HG03095 (cell line): ENCODE data around the gene UVRAG.

ENCODE experiments used
- ATAC-seq: cut with Tn5 transposase; IDR thresholded peaks from one replicate; pipeline ENCODE4 v1.9.1; 2021; ENCODE audit warnings: moderate library complexity; ENCODE audit not compliant: unreplicated experiment

The UVRAG gene

DNA sequence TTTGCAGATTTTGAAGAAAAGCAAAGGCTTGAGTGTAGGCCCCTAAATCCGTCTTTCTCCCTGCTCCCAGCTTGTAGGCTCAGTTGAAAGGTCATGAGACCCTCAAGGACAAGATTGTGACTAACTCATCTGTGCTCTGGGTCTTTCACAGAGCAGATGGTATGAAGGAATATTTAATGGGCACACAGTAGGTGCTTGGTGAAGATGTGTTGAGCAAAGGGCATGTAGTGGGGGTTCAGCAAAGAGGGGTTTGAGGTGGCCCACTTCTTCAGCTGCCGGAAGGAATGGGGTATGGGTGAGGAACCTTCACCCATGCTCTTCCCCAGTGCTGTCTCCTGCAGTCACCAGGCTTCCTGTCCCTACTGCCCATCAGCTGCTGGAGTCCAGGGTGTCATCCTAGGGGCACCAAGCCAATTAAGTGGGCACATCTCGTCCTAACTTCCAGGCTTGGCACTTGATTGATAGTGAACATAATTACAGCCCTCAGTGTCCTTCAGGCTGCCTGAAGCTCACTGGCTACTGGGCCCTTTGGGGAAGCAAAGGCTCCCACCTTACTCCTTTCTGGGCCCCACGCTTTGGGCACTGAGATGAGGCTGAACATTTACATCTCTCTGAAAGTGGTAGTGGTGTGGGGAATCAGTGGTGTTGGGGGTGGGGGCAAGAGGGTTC lies 31.5 kb upstream of the UVRAG start:
- no peak for ATAC-seq

DNA sequence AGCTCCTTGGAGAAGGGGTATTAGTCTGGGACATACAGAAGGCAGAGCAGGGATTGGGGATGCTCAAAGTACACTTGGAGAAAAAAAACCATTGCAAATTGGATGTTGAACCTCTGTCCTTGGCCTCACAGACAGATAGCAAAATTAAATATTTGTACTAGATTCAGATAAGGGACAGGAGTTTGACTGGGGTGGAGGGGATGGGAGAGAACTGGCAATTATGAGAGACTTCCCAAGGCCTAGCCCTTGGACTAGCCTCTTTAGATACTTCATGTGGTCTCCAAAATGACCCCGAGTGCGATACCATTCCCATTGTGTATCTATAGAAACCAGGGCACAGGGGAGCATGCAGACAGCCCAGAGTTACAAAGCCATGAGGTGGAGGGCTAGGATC lies 30.9 kb upstream of the UVRAG start:
- no peak for ATAC-seq

DNA sequence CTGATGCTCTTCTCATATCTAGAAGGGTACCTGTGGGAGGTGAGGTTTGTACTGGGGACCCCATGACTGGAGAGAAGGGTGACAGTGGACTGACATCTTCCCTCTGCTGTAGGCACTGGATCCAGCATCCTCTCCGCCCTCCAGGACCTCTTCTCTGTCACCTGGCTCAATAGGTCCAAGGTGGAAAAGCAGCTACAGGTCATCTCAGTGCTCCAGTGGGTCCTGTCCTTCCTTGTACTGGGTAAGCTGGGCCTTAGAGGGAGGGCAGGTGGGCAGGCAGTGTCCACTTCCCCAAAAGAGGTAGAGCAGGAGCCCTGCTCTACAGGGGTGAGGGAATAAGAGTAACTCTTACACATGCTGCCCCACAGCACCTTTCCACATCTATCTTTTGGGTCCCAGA lies 30.5 kb upstream of the UVRAG start:
- no peak for ATAC-seq

DNA sequence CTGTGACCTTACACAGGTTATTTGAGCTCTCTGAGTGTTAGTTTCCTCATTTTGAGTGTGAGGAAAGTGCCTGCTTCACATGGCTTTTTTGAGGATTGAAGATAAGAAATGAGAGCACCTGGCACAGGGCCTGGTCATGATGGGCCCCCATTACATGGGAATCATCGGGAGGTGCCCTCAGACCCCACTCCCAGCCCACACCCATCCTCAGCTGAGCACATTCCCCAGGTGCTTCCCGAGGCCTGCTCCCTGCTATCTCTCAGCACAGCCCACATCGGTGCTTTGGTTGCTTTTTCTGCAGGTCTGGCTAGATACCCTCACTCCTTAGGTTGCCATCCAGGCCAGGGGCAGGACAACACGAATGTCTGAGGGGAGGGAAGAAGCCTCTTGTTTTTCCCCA lies 29.8 kb upstream of the UVRAG start:
- ATAC-seq = no peak

DNA sequence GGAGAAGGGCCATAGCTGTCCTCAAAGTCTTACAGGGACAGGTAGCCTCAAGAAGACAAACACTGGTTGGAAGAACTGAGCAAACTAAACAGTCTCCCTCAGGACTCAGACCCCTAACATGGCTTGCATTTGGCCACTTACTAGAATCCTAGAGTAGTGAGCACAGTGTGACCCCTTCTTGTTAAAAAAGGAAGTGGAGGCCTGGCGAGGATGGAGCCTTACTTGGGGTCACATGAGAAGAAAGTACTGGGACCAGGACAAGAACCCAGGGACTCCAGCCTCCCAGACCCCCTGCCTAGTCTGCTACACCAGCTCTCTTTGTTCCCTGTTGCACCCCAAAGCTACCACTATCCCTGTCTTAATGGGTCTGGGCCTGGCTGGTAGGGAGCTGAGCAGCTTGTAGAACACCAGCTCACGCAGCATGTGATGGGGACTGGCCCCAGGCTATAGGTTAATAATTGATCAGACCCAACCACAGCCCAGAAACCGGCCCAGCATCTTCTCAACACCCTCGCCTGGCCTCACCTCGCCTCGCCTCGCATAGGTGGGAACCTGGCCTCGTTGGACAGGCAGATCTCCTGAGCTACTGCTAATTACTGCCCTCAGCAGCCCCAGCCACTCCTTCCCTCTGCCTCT lies 28.8 kb upstream of the UVRAG start:
- ATAC-seq = no peak

DNA sequence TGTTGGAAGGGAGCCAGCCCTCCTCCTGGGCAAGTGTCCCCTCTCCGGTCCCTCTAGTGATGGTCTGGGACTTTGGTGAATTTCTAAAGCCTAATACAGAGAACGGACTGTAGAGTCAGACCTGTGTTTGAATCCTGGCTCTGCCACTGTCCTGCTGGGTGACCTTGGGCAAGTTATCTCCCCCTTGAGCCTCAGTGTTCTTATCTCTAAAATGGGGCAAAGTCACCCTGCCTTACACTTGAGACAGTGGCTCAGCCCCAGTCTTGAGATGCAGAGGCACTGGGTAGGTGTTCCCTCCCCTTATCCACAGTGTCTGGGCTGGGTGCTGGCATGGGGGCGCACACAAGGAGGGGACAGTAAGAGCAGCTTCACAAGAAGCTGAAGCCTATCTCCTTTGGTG lies 25.5 kb upstream of the UVRAG start:
- ATAC-seq = no peak

DNA sequence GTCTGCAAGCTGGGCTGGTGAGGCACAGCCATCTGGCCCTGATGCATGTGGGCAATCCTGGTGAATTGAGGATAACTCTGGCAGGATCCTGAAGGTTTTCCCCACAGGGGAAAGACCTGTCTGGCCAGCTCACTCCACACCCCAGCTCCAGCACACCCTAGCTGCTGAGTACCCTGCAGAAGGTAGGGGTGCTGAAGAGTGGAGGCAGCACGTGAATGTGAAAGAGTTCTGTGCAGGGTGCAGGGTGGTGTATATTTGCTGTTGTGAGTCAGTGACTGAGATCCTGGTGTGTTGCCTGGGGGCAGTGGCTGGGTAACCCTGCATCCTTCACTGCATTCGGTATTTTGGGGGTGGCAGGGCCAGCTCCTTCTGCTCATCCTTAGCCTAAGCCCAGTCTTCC lies 24.0 kb upstream of the UVRAG start:
- ATAC-seq = no peak

DNA sequence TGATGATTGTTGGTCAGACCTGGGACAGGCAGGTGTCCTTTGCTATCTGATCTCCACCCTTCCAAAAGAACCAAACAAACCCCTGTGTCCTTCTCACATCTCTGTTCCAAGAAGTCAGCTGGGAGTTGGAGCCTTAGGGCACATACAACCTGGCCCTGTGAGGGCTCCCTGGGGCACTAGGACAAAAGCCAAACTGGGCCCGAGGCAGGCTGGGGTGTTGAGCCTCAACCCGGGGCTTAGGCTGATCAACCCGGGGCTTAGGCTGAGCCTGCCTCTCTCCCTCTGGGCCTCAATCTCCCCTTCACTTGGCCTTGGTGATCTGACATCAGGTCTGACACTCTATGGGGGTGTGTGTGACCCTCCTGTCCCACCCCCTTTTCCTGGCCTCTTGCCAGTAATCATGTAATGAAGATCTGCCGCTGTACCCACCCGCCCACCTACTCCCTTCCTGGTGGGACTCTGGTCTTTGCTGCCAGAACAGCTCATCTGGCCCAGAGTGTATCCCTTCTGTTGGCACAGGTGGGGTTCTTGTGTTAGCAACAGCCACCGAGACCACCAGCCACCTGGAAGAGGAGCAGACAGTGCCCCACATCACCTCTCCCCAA lies 22.8 kb upstream of the UVRAG start:
- no peak for ATAC-seq

DNA sequence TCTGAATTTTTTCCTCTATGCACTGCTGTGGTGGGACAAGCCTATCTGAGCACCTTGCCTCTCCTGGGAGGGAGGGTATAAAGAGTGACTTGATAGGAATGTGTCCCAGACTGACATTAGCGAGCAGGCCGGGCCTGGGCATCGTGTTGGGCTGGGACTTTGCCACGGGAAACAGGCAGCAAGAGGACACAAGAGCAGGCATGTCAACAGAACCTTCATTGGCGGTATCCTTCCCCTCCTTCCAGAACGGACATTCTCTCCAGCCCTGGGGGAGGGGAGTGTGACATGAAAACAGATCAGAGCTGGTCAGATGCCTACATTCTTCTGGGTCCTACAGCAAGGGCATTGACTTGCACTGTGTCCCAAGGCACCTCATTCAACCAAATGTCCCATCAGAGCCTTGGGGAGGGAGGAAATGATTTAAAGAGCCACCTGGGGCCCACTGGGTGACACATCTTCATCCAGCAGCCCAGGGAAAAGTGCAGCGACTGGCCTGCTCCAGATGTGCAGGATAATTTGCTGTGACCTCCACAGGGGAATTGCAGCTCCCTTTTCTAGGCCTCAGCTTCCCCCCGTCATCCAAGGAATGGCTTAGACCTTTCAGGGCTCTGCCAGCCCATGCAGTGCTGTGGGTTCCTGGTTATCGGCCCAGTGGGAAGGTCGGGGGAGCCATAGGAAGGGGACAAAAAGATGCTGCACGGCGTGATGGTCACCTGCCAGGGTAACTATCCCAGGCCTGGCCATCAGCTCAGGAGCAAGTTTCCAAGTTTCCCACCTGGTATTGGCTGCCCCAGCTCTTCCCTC lies 21.8 kb upstream of the UVRAG start:
- ATAC-seq = no peak

DNA sequence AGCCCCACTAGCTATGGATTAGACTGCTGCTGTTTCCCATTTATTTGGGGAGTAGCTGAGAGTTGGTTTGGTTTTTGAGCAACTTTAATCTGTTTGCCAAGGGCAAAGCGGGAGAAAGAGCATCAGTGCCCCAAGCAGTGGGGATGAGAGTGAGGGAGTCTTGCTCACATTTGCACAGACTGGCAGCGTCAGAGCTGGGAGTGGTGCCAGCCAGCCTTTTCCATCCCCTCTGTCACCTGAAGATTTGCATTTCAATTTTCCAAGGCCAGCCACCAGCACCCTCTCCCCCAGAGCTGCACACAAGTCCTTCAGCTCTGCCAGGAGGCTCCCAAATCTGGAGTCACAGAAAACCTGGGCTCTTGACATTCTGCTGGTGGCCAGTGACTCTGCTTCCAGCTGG lies 21.0 kb upstream of the UVRAG start:
- ATAC-seq = no peak

DNA sequence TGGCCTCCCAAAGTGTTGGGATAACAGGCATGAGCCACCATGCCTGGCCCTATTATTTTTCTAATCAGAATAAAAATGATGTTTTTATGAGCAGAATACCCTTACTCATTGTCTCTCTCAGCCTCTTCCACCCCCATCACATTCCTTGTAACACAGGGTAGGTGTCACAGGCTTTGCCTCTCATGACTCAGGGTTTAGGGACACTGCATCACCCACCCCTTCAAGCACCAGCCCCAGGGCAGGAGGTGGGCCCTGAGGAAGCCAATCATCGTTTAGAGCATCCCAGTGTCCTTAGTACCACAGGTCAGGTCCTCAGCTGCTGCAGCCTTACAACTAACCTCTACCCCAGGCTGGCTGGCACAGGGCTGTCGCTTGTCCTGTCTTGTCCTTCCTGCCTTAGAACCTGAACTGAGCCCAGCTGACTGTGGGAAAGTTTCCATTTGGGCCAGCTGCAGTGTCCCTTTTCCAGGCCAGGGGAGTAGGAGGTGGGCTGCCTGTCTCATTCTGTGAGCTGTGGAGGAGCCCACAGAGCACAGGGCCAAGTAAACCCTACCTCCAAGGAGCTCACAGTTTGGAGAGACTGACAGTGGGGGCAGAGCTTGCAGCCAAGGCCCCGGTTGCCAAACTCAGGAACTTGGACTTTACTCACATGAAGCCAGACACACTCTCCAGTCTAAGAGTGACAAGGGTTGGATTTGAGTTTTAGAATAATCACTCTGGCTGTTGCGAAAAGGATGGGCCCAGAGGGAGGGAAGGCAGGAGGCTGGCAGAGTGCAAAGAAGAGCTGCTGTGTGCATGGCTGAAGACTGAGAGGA lies 19.5 kb upstream of the UVRAG start:
- ATAC-seq = no peak

DNA sequence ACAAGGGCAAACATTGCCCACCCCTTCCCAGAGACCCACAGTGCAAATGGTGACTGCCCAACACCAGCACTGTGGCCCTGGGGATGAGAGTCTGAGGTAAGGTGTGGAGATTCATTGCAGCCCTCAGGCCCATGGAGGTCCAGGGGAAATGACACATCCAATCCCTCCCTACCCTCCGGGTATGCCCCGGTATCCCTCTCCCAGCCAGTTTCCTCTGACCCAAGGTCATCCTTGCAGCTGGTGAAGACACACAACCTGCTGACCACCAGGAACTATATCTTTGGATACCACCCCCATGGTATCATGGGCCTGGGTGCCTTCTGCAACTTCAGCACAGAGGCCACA lies 18.9 kb upstream of the UVRAG start:
- no peak for ATAC-seq

DNA sequence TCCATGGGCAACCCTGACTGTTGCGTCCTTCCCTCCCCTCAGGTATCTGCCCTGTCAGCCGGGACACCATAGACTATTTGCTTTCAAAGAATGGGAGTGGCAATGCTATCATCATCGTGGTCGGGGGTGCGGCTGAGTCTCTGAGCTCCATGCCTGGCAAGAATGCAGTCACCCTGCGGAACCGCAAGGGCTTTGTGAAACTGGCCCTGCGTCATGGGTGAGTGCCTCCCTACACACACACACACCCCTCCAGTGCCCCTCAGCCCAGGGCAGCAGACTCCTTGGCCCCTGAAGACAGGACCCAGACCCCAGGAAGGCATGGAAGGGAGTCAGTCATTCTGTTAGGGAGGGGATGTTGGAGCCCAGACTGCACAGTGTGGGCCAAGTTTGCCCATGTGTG lies 17.9 kb upstream of the UVRAG start:
- ATAC-seq = no peak

DNA sequence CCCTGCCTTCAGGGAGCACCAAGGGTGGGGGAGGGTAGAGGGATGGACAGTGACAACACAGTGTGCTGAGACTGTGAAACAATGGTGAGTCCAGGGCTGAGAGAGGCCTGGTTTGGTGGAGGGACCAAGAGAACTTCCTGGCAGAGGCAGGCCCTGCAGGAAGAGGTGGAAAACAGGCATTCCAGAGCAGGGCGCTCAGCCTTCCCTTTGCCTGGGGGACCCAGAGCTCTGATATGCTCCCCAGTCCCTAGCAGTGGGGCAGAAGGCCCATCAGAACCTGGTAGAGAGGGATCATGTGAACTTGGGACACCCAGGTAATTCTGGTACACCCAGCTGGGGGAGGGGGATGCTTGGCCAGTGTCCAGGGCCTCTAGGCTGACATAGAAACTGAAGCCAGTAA lies 17.2 kb upstream of the UVRAG start:
- ATAC-seq = no peak

DNA sequence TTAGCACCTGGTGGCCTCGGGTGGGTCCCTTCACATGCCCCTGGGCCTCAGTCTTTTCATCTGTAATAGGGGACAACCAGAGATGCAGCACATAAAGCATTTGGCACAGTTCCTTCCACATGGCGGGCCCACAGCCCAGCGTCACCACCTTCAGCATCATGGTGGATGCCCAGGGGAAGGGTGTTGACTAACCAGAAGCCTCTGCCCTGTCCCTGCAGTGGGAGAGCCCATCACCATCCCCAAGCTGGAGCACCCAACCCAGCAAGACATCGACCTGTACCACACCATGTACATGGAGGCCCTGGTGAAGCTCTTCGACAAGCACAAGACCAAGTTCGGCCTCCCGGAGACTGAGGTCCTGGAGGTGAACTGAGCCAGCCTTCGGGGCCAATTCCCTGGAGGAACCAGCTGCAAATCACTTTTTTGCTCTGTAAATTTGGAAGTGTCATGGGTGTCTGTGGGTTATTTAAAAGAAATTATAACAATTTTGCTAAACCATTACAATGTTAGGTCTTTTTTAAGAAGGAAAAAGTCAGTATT lies 14.8 kb upstream of the UVRAG start:
- no peak for ATAC-seq

DNA sequence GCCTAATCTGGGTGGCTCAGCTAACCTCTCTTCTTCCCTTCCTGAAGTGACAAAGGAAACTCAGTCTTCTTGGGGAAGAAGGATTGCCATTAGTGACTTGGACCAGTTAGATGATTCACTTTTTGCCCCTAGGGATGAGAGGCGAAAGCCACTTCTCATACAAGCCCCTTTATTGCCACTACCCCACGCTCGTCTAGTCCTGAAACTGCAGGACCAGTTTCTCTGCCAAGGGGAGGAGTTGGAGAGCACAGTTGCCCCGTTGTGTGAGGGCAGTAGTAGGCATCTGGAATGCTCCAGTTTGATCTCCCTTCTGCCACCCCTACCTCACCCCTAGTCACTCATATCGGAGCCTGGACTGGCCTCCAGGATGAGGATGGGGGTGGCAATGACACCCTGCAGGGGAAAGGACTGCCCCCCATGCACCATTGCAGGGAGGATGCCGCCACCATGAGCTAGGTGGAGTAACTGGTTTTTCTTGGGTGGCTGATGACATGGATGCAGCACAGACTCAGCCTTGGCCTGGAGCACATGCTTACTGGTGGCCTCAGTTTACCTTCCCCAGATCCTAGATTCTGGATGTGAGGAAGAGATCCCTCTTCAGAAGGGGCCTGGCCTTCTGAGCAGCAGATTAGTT lies 14.2 kb upstream of the UVRAG start:
- no peak for ATAC-seq

DNA sequence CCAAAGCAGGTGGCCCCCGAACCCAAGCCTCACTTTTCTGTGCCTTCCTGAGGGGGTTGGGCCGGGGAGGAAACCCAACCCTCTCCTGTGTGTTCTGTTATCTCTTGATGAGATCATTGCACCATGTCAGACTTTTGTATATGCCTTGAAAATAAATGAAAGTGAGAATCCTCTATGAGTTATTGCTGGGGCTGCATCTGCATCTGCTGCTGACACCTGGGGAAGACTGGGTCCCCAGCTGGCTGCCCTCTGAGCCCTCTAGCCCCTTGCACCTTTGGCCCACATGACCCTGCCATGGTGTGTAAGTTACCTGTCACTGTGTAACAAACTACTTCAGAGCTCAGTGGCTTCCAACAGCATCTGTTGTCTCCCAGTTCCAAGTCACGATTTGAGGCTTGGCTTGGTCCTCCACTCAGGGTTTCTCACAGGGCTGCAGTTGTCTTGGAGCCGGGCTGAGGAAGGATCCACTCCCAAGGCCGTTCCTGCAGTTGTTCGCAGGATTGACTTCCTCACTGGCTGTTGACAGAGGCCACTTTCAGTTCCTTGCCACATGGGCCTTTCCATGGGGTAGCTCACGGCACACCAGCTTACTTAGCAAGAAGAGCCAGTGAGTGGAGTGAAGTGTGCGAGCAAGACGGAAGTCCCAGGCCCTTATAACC lies 13.5 kb upstream of the UVRAG start:
- no peak for ATAC-seq

DNA sequence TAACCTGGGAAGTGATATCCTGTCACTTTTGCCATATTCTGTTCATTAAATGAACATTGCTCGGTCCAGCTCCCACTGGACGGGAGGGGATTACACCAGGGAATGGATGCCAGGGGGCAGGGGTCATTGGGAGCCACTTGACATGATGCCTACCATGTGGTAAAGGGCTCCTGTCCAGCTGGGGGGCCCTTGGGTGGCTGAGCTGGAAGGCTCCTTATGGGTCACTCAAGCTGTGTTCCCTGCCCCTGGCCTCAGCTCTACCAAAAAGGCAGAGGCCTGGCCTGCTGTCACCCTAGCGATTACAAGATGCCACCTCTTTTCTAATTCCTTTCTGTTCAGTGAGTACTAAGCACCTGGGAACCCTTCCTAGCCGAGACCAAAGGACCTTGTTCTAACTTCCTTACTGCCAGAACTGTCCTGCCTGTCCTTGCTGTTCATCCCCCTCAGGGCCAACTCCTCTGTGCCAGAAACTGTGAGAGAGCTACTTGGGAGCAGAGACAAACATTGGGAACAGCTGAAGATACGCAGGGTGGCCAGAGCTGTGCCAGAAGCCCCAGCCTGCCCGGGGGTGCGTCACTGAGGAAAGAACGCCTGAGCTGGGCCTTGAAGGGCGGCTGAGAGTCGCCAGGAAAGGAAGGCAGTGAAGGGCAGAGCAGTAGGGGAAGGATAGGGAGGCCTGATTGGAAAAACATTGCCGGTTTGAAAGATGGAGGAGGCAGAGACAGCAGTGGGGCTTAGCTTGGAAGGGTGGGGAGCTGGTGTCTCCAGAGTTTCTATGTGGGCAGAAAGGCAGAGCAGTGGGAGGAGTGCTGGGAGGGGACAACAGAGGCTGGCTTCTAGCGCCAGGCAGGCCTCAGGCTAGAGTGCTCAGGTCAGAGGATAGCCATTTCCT lies 12.7 kb upstream of the UVRAG start:
- ATAC-seq = no peak
